Measurements from ENCODE around the gene ZCCHC24.

ZCCHC24 gene

DNA sequence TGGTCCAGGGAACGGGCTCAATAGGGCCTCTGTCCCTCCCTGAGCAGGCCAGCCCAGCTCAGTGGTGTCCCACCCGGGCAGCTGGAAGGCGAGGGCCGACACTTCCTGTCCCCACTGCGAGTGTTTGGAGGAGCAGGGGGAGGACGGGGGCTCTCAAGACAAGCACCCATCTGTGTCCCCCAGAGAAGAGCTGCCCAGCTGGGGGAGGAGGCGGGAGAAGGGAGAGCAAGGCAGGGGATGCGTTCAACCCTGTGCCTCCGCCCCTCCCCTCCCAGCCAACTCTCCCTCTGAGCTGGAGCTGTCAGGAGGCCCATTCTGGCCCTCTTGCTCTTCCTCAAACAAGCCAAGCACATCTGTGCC is 35.7 kb downstream of the ZCCHC24 start:
- DNase-seq: no peak

DNA sequence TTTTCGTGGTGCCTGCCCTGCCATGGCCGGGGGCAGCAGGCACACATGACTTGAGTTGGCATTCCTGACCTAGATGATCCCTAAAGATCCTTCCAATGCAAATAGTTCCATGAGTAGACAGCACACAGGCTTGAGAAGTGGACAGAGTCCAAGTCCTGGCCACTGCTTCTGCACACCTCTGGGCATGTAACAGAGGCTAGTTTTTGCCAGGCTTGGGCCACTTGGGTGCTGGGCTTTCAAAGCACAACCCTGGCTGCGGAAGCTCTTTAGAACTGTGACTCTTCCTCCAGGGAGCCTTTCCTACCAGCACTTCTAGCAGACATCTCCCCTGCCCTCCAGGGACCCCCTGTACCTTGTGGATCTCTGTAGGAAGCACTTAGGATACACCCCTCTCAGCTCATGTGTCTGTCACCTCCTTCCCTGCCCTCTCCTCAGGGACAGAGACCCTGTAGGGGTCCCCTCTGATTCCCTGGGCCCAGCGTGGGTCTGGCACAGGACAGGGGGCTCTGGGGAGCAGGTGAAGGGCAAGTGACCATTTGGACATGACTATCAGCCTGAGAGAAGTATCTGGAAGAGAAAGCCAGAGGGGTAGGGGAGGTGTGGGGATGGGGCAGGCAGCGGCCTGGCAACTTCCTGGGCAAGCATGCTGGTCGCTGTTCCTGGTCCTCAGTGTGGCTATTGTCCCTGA is 36.2 kb downstream of the ZCCHC24 start:
- no peak for DNase-seq

DNA sequence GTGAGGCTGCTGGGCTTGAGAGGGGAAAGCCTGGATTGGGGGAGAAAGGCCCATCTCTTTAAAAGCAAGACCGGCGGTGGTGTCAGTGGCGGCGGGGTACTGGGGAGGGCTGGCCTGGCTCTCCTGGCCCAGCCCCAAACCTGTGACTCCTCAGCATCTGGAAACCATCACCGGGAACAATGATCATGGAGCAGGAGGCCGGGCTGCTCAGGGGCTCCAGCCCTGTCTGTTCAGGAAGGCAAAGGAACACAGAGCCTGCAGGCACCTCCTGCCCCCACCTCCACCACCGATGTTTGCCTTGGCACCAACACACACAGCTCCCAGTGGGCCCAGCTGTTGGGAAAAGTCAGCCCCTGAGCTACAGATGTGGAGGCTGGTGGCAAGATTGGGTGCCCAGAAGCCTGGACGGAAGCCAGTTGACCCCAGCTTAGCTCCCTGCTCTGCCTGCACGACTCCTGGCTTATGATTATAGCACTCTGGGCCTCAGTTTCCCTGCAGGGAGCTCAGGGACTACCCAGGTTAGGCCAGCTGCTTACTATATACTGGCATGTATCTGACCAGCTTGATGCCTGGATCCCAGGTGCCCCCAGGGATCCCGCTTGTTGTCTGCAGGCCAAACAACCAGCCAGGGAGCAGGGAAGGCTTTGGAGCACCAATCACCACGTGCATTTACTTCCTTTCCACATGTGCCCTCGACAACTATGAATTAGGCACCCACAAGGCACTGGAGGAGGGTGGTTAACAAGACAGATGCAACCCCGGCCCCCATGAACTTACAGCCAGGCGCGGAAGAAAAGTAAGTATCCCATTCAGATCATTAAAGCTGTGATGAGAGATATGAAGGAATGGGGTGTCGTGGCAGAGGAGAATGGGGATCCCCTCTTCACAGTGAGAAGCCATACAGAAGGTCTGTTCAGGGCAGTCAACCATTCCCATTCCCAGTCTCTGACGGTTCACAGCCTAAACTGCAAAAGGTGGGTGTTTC is 37.3 kb downstream of the ZCCHC24 start:
- peak; percentile 82 for DNase-seq

DNA sequence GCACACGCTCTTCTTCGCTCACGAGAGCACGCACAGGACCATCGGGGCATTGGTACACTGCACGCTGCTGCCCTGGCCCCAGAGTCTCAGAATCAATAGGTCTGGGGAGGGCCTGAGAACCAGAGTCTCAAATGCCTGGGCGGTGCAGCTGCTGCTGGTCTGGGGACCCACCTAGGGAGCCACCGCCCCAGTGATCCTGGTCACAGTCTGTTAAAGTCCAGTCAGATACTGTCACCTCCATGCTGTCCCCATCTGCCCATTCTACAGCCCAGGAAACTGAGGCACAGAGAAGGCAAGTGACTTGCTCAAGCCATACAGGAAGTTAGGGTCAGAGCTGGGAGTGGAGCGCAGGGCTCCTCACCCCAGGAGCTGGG is 38.0 kb downstream of the ZCCHC24 start:
- no peak for DNase-seq

DNA sequence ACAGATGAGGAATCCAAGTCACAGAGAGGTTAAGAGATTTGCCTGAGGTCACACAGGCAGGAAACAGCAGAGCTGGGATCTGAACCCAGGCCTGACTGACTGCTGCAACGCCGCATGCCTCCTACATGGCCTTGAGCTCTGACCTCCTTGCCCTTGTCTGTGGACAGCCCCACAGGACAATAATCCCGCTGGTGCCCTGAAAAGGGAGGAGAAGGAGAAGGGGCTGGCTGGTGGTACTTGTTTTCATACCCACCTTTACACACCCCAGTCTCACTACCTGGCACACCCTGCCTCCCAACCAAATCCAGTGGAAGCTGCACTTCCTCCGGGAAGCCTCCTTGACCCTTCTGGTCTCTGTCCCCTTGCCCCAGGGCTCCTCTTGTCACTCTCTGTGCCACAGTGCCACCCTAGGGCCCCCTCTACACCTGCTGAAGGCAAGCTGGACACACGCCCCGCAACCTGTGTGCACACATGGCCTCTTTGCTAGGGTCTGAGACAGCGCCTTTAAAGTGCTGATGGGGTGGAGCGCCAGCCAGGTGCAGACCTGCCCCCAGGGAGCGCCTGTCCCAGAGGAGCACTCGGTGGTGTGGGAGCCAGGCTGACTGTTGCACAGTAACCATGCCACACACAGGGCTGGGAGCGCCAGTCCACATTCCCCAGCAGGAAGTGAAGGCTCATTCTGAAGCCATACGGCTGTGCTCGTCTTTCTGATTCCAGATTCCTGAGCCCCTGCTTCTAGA is 38.6 kb downstream of the ZCCHC24 start:
- no peak for DNase-seq

DNA sequence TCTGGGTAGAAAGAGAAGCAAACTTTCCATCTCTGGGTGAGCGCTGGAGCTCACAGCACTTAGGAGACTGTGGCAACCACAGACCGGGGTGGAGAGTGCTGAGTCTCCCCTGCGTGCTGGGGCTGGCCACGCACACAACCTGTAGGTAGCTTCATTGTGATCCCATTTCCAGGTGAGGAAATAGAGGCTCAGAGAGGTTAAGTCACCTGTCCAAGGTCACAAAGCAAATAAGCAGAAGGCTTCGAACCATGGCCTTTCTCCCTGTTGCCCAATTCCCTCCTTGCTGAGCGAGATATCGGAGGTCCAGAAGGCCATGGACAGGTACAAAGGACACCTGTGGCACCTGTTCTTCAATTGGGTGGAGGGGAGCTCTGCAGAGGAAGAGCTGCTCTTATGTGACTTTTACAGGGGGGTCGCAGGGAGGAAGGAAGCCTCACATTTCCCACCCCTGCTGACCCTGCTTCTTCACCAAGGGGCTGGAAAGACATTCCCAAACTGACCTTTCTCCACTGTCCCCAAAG is 39.4 kb downstream of the ZCCHC24 start:
- DNase-seq: no peak

DNA sequence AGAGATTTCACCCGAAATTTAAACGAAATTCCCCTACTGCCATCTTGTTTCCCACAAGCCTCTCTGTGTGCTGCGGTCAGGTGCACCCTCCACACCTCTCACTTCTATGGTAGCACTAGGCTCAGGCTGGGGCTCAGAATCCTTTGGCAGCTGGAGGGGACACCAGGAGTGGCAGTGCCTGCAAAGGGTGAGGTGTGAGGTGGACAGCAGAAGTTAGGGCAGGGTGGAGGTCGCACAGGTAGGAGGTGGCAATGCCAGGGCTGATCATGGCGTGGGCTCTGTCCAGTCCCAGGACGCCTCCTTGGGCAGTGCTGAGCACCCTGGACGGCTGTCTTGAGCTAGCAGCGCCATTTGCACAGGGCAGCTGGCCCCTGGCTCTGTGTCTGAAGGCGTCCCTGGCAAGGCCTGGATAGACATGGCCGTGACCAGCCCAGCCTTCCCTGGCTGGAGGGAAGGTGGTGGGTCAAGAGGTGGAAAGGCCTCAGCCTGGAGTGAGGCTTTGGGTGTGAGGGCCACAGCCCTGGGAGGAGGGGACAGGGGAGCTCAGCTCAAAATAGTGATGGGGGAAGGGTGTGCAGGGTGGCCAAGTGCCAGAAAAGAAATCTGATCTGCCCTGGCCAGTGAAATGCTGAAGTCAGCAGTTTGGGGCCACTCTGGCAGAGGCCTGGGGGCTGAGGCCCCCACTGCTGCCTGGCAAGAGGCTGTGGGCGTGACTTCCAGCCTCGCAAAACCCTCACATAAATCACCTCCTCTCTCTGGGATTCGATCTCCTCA is 40.0 kb downstream of the ZCCHC24 start:
- DNase-seq: peak; percentile 53

DNA sequence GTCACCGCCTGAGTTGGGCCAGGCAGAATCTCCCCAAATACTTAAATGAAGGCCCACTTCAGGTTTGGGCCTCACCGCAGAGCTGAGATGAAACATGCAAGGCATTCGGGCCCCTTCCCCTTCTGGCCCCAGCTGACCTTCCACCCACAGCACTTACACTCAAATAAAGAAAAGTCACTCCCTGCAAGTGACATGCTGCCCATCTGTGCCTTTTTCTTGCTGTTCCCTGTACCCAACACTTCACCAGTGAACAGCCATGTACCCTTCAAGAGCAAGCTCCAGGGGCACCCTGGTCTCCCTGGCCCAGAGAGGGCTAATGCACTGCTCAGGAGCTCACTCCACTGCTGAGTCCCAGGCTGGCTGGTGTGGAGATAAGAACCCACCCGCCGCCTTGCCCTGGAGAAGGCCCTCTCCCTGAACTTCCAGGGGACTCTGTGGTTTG is 40.7 kb downstream of the ZCCHC24 start:
- no peak for DNase-seq

DNA sequence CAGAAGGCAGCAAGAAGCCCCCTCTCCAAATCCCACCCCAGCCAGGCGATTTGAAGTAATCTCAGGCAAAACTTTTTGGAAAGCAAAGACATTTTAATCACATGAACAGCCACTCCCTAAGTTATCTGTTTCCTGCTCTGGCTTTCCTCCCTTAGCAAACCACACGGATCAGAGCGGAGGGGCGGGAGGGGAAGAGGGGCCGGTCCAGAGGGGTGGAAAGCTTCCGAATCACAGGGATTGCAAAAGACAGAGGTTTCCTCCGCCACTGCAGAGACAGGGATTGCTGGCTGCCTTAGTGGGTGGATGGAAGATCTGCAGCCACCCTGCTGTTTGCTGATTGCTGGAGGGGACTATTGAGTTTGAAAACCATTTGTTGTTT is 41.2 kb downstream of the ZCCHC24 start:
- peak; percentile 90 for DNase-seq

DNA sequence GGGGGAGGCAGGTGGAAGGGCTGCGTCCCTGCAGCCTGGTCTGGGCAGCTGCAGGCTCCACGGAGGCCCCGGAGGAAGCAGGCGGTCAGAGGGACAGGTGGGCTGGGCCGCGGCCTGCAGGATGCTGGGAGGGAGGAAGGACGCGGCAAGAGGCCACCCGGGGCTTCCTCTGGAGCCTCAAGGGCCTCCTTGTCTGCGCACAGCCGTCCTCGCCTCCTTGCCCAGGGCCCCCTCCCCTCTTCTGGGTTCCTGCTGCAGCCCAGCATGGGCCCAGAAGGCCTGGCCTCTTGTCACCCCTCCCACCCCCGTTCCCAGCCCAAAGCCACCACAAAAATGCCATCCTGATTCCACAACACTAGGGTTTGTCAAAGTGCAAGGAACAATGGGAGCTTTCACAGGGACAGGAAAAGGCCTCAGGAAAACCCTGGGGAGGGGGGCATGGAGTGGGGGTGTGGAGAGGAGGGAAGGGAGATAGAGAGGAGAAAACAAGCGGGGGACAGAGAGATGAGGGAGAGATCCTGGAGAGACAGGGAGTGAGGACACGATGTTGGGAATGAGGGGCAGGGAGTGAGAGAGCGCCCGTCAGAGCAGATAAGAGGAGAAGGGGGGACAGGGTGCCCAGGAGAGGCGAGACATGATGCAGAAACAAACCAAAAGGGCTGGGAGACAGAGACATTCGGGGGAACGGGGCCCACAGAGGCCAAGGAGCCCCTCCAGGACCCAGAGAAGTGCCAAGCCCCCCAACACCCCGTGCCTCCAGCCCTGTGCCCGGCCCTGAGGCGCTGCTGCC is 41.8 kb downstream of the ZCCHC24 start:
- peak; percentile 29 for DNase-seq

DNA sequence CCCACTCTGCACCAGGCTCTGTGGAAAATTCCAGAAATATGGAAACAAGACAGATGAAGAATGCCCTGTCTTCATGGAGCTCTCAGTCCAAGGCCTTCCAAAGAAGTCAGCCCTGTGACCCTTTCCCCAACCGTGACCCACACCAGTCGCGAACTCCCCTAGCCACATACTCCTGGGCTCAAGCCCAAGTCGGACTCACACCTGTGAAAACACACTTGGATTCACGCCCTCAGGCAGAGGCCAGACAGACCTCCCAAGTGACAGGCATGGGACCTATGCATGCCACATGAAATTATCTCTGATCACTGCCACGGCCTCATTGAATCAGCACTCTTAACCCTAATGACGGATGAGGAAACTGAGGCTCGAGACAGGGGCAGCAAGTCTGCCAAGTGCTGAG is 42.5 kb downstream of the ZCCHC24 start:
- DNase-seq: no peak

DNA sequence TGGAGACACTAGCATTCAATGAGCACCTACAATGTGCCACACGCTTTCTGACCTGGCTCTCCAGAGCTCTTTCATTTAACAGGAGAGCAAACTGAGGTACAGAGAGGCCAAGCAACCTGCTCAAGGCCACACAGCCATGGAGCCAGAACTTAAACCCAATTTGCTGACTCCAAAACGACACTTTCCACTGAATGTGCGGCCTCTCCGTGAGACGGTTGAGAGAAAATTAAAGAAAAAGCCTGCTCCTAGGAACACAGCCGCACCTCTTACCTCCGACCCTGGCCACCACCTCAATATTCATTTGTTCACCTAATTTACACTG is 42.8 kb downstream of the ZCCHC24 start:
- no peak for DNase-seq

DNA sequence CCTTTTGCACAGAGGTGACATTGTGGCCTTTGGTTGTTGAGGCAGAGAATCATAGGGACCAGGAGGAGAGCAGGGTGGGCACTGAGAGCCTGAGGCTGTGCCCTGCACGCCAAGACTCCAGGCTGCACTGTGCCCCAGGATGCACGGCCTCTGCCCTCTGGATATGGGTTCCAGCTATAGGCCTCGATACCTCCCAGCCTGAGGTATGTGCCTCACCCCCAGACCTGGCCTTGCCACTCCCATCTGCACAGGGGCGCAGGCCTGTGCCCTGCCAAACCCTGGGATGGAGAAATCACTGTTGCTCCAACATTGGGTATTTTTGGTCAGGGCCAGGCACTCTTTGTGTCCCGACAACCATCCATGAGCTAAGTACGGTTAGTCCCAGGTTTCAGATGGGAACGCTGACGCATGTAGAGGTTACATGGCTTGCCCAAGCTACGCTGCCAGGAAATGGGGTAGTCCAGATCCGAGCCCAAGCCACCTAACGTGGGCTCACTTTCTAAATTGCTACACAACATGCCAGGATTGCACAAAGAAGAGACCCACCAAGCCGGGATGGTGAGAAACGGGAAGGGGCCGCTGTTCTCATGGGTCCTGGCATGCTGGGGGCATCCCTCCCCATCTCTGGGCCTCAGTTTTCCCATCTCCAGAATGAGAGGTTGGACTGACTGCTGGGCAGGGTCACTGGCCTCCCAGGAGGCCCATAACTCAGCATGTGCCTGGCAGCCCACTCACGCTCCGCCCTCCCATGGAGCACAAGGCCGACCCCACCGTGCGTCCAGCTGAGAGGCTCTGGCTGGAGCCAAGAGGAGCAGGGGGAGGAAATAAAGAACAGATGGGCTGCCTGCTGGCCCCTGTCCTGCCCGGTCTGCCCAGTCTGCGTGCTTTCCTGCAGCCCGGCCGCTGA is 44.2 kb downstream of the ZCCHC24 start:
- DNase-seq: peak; percentile 43

DNA sequence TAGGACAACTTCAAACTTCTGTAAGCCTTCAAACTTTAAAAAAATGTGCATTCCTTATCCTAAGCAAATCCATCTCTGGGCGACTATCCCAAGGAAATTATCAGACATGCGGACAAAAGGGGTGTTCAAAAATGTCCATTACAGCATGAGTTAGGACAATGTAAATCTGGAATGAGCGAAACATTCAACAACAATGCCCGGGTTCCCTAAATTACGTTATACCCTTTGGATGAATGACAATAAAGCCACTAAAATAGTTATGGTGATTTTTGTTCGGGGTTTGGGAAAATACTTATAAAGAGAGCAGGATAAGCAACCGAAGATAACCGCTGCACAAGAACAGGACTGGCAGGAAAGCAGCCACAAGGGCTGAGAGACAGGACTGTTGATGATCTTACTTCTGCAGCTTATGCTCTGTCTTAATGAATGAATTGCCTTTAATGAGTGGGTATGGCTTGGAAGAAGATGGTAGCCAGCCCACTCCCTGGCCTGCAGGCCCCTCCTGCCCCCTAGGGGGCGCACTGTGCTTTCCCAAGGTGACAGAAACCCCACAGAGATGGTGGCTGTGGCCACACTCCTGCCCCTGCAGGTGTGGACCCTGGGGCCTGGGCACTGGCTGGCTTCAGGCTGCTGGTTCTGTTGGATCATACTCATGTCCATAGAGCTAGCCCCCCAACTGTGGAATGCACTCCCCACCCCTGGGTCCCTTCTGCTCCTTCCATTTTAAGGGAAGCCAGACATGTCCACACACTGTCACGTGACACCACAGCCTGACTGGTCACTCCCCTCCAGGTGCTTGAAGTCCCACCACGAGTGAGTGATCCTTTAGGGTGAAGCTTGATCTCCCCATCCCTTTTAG is 45.0 kb downstream of the ZCCHC24 start:
- DNase-seq: no peak

DNA sequence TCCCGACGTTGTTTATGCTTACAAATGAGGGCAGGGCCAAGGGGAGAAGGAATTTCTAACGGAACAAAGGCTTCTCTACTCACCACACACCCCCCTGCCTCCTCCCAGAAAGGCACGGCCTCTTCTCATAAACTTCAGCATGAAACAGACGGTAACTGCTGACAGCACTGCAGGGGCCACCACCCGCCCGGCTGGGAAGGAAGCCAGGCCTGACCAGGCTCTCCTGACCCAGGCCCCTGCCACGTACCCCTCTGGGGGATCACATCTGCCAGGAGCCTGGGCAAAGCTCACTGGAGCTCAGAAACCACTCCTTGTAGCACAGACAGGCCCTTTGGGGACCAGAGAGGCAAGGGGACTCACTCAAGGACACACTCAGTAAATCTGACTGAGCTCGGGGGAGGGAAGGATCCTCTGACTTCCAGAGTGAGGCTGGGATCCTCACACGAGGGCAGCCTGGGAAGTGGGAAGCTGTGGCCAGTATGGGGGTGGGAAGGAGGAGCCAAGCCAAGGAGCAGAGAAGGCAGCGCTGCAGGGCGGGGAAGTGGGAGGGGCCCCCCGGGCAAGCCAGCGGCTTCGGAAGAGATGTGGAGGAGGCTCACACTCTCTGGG is 46.1 kb downstream of the ZCCHC24 start:
- peak; percentile 96 for DNase-seq

DNA sequence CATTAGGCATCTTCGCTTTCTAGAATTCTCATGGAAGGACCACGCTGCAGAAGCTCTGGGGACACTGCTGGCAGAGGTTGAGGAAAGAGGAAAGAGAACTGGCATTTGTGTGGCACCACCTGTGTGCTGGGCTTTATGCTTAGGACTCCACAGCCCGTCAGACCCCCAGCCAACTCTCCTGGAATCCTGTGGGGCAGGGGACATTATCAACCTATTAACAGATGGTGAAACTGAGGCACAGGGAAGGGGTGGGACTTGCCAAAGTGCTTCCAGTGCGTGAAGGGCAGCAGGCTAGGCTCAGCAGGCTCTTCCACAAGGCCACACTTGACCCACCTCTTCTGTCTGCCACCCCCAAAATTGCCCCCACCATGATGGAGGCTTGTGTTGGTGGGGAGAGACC is 46.8 kb downstream of the ZCCHC24 start:
- DNase-seq: no peak

DNA sequence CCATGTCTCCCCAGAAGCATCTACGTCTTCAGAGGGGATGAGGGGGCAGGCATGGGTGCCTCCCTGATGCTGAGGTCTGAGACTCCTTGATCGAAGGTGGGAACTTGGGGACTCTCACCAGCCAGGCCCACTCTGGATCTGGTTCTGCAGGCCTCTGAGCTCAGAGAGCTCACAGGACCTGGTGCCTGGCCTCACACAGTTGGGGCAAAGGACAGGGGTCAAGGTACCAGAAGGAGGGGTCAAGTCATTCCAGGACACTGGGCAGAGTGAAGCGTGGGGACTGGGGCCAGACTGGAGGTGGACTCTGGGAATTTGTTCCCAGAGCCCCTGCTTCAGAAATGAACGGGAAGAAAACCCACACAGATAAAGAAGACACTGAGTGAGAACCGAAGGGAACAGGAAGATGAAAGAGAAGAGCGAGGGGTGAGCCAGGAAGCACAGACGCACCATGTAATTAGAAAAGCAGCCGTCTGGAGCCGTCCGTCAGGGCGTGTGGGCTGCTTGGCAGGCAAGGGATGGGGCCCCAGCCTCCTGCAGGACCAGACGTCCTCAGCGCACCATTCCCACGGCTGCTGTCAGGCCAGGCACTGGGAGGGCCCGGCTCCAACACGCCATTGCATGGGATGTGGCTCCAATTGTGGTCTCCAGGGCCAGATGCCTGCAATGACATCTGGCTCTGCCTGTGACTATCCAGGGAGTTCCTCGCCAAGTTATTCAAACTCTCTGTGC is 47.7 kb downstream of the ZCCHC24 start:
- peak; percentile 51 for DNase-seq

DNA sequence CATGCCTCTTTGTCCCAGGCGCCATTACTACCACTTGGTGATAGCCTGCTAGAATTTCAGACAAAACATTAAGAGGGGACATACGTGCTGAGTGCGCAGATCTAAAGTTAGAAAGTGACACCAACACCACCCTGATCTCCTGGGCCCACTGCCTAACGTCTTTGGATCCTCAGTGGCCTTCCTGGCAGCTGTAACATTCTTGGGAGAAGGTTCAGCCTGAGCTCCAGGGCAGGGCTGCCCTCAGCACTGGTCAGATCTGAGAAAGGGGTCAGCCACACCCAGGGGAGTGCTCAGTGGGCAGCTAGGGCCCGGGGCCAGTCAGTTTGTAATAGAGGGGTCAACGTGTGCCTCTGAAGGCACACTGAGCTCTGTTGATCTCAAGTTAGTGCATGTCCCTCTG is 48.4 kb downstream of the ZCCHC24 start:
- no peak for DNase-seq

DNA sequence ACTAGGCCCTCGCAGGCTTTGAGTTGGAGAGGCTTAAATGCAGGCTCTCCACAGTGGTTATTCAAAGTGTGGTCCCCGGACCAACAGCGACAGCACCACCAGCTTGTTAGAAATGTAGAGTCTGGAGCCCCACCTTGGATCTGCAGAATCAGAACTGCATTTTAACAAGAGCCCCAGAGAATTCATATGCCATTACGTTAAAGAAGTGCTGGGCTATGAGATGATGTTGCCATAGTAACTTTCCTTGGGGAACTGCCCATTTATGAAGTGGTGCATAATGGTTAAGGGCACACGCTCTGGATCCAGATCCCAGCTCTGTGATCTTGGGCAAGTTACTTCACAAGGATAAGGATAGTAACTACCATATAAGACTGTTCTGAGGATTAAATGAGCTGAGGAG is 48.9 kb downstream of the ZCCHC24 start:
- no peak for DNase-seq
